NCI-H146 treated with DMSO at 0.1 percent for 48 hours (cell line): ENCODE data around the gene PREP.

ENCODE experiments used
- DNase-seq: peaks from one replicate; lab custom pipeline; 2025; ENCODE audit not compliant: unreplicated experiment; lab: John Stamatoyannopoulos, UW

Gene PREP

GRCh38 chr6:105310947-105311346 lies 91.9 kb downstream of the PREP start:
- DNase-seq, result no peak

- DNase-seq, result no peak
Measured at GRCh38 chr6:105310371-105310770, 92.5 kb downstream of the PREP start.

- no peak for DNase-seq
Measured at GRCh38 chr6:105308840-105309239, 94.0 kb downstream of the PREP start.

- no peak for DNase-seq
Measured at GRCh38 chr6:105305521-105305920, 97.4 kb downstream of the PREP start.

GRCh38 chr6:105304825-105305224 lies 98.1 kb downstream of the PREP start:
- no peak for DNase-seq

- DNase-seq, result no peak
Measured at GRCh38 chr6:105304366-105304765, 98.5 kb downstream of the PREP start.

GRCh38 chr6:105302617-105303128 lies 100.2 kb downstream of the PREP start:
- no peak for DNase-seq

- DNase-seq, result no peak
Measured at GRCh38 chr6:105301756-105302616, 100.9 kb downstream of the PREP start.

GRCh38 chr6:105301072-105301503 lies 101.8 kb downstream of the PREP start:
- DNase-seq, result no peak

GRCh38 chr6:105300090-105300489 lies 102.8 kb downstream of the PREP start:
- DNase-seq, result no peak

- no peak for DNase-seq
Measured at GRCh38 chr6:105294129-105294528, 108.8 kb downstream of the PREP start.

GRCh38 chr6:105292689-105293339 lies 110.1 kb downstream of the PREP start:
- DNase-seq, result no peak

GRCh38 chr6:105291525-105291924 lies 111.4 kb downstream of the PREP start:
- no peak for DNase-seq

GRCh38 chr6:105282631-105283585 lies 120.0 kb downstream of the PREP start:
- DNase-seq, result no peak

GRCh38 chr6:105280033-105280432 lies 122.8 kb downstream of the PREP start:
- DNase-seq, result no peak

GRCh38 chr6:105279463-105279862 lies 123.4 kb downstream of the PREP start:
- no peak for DNase-seq

GRCh38 chr6:105278813-105279212 lies 124.1 kb downstream of the PREP start:
- DNase-seq, result no peak

- DNase-seq, result no peak
Measured at GRCh38 chr6:105278035-105278434, 124.8 kb downstream of the PREP start.

GRCh38 chr6:105276374-105276773 lies 126.5 kb downstream of the PREP start:
- no peak for DNase-seq

GRCh38 chr6:105275542-105275941 lies 127.3 kb downstream of the PREP start:
- DNase-seq, result no peak

- no peak for DNase-seq
Measured at GRCh38 chr6:105274678-105275077, 128.2 kb downstream of the PREP start.
